Stimulated activated CD4-positive, alpha-beta T cell treated with anti-CD3 and anti-CD28 coated beads, Interleukin-4, amount 100 ng/mL, for 4 hours (primary cell): ENCODE results near the gene CFAP57.

ENCODE experiments used
- DNase-seq, 2 experiments: peaks; one replicate each; pipeline ENCODE4 v3.0.0-alpha.2; 2020

The CFAP57 gene

DNA sequence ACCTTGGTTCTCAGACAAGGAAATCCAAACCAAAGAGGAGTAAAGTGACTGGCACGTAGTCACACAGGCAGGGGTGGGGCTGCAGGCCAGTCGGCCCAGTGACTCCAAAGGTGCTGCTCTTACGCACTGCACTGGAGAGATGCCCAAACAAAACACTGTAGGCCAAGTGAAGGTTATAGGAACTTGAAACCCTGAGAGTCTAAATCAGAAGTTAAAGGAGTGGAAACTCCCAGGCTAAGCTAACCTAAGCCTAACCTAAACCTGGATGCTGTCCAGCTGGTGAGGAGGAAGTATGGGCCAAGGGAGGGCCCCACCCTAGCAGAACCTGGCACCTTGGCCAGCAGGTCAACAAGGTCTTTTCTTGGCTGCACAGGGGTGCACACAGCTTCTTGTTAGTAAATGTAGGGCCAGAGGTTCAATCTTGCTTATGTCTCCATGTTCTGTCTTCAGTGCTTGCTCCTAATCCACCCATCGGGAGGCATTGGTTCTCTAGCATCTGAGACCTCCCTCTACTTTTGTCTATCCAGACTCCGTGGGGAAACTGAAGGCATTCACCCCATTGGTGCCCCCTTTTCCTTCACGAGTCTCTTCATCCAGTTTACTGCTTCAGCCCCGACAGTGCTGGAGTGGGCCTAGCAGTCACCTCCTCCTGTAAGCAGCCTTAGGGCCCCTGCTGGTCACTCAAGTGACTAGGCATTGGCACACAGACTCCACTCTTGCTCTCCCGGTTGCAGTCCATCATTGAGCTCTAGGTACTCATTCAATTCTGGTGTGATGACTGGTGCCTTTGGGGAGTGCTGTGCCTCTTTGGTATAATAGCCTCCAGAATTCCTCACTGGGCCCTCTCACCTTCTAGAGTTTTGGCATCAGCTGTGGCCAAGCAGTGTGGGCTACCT lies 84.8 kb downstream of the CFAP57 start:
- DNase-seq = no peak

- DNase-seq = no peak
These were observed 86.2 kb downstream of the CFAP57 start for GRCh38 chr1:43258370-43258769.

DNA sequence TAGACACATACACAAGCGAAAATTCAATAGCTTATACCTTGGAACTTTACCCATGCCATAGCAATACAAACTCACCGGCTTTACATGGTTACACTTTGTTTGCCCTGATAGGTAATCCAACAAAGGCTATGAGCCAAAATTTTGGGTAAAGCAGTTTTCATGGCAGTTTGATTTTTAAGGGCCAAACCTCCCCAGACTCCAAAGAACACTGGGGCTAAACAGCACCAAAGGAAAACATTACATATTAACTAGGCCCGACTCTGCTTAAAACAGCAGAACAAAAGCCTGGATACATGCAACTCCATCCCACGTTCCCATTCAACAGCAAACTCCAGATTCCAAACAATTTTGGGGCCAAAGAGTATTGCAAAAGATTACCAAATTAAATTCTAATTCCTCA lies 93.3 kb downstream of the CFAP57 start:
- DNase-seq = no peak

- no peak for DNase-seq
These were observed 94.8 kb downstream of the CFAP57 start for GRCh38 chr1:43266881-43267280.

- no peak for DNase-seq
These were observed 95.2 kb downstream of the CFAP57 start for GRCh38 chr1:43267291-43267805.

GRCh38 chr1:43267818-43268425 lies 95.8 kb downstream of the CFAP57 start:
- DNase-seq = no peak

GRCh38 chr1:43269627-43270375 lies 97.7 kb downstream of the CFAP57 start, which contains the start of gene TMEM125:
Gene TMEM125, plus strand, starts transcription at chr1:43269983. Its CDS starts 2,740 bp downstream, at chr1:43272723.
- no peak for DNase-seq

- peak; percentile 11 to 15 for DNase-seq
These were observed 98.4 kb downstream of the CFAP57 start for GRCh38 chr1:43270421-43271095.

GRCh38 chr1:43271186-43272118 lies 99.3 kb downstream of the CFAP57 start:
- no peak for DNase-seq

- no peak for DNase-seq
These were observed 100.0 kb downstream of the CFAP57 start for GRCh38 chr1:43272161-43272560.

DNA sequence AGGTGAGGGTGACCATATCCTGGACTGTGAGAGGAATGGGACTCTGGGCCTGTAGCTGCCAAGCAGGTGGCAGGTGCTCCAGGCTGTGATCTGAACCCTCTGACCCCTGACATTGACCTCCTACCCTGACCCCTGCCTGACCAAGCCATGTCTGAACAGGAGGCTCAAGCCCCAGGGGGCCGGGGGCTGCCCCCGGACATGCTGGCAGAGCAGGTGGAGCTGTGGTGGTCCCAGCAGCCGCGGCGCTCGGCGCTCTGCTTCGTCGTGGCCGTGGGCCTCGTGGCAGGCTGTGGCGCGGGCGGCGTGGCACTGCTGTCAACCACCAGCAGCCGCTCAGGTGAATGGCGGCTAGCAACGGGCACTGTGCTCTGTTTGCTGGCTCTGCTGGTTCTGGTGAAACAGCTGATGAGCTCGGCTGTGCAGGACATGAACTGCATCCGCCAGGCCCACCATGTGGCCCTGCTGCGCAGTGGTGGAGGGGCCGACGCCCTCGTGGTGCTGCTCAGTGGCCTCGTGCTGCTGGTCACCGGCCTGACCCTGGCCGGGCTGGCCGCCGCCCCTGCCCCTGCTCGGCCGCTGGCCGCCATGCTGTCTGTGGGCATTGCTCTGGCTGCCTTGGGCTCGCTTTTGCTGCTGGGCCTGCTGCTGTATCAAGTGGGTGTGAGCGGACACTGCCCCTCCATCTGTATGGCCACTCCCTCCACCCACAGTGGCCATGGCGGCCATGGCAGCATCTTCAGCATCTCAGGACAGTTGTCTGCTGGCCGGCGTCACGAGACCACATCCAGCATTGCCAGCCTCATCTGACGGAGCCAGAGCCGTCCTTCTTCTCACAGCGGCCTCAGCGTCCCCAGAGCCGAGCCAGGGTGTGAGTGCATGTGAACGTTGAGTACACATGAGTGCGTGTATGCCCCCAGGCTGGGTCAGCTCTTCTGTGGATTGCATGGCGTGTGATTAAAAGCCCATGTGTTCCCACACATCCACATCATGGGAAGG lies 100.7 kb downstream of the CFAP57 start:
- DNase-seq = no peak

GRCh38 chr1:43273708-43274107 lies 101.6 kb downstream of the CFAP57 start:
- DNase-seq = no peak

DNA sequence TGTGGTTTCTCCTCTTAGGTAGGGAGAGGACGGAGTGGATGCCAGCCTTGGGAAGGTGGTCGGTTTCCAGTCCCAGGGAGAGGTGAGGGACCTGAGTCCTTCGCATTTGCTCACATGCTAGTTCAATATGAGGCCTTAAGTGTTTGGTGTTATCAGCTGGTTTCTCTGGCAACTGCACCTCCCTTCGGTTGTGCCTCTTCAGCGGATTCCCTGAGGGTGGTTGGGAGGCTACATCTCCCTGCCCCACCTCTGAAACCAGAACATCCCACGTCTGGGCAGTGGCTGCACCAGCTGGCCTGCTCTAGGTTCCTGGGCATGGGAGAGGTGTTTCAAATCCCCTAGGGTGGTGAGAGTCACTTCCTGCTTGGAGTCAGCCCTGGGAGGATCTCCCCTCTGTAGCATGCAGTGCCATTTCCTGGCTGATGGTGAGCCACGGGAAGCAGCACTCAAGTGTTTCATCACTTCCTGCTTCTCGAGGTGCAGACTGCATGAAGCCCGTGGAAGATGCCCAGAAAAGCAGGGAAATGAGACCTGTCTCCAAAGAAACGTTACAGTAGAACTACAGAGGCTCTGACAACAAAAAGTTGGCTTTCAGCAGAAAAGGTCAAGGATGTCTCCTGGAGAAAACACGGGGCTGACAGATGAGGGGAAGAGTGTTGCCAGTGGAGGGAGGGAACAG lies 102.1 kb downstream of the CFAP57 start:
- DNase-seq = peak; percentile 10 to 24

DNA sequence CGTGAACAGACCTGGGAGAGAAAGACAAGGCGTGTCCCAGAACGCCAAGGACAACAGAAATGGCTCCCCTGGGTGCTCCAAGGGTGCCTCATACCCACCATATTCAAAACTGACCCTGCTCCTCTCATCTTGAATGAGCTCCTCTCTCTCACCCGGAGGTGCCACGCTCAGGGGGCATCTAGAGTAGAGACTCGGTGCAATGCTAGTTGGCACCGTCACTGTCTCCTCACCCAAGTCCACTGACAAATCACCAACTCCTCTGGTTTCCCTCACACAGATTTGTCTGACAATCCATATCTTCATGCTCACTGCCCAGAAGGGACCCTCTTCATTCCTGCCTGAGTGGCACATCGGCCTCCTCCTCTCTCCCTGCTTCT lies 102.7 kb downstream of the CFAP57 start:
- no peak for DNase-seq

GRCh38 chr1:43275826-43276620 lies 103.9 kb downstream of the CFAP57 start:
- no peak for DNase-seq

- DNase-seq = no peak
These were observed 104.5 kb downstream of the CFAP57 start for GRCh38 chr1:43276673-43277072.

- DNase-seq = no peak
These were observed 105.2 kb downstream of the CFAP57 start for GRCh38 chr1:43277116-43277876.

GRCh38 chr1:43279161-43279560 lies 107.0 kb downstream of the CFAP57 start:
- DNase-seq = no peak
